Mesendoderm (in vitro differentiated cells): ENCODE results near the gene PDZRN3.

ENCODE experiments used
- DNase-seq: peaks from one replicate; pipeline ENCODE4 v3.0.0; 2013
- H2AK5ac ChIP-seq: 2 replicates; pipeline ENCODE4 v1.6.1; 2013; ENCODE audit warnings: low read length, inconsistent platforms
- H2BK120ac ChIP-seq: 2 replicates; pipeline ENCODE4 v1.6.1; 2013; ENCODE audit warnings: low read depth, mild to moderate bottlenecking, low read length, moderate library complexity, mixed read lengths
- H2BK15ac ChIP-seq: replicated peaks from 2 replicates; pipeline ENCODE4 v1.6.1; 2013; ENCODE audit warnings: low read depth, mild to moderate bottlenecking, moderate library complexity
- H2BK5ac ChIP-seq: 2 replicates; pipeline ENCODE4 v1.6.1; 2013; ENCODE audit warnings: low read length, inconsistent platforms
- H3K18ac ChIP-seq: 2 replicates; pipeline ENCODE4 v1.6.1; 2013; ENCODE audit warnings: mild to moderate bottlenecking, low read length, mixed read lengths
- H3K23ac ChIP-seq: one replicate; pipeline ENCODE4 v1.6.1; 2013; ENCODE audit warnings: low read length
- H3K27ac ChIP-seq: 2 replicates; pipeline ENCODE4 v1.5.1; 2013; ENCODE audit warnings: low read depth, mild to moderate bottlenecking, inconsistent platforms, low read length, moderate library complexity
- H3K27me3 ChIP-seq: 2 replicates; pipeline ENCODE4 v1.6.1; 2013; ENCODE audit warnings: low read length, control low read depth, mild to moderate bottlenecking, inconsistent platforms; ENCODE audit not compliant: insufficient read depth, poor library complexity
- H3K36me3 ChIP-seq: 2 replicates; pipeline ENCODE4 v1.6.1; 2013; ENCODE audit warnings: low read length, inconsistent platforms; ENCODE audit not compliant: control insufficient read depth, insufficient read depth
- H3K4ac ChIP-seq: one replicate; pipeline ENCODE4 v1.6.1; 2013; ENCODE audit warnings: low read depth, mild to moderate bottlenecking, low read length, moderate library complexity
- H3K4me1 ChIP-seq: 2 replicates; pipeline ENCODE4 v1.6.1; 2013; ENCODE audit warnings: low read depth, low read length, inconsistent platforms; ENCODE audit not compliant: control insufficient read depth
- H3K4me2 ChIP-seq: 2 replicates; pipeline ENCODE4 v1.6.1; 2013; ENCODE audit warnings: low read length
- H3K4me3 ChIP-seq: 2 replicates; pipeline ENCODE4 v1.5.1; 2013; ENCODE audit warnings: mild to moderate bottlenecking, low read length
- H3K56ac ChIP-seq: one replicate; pipeline ENCODE4 v1.6.1; 2013; ENCODE audit warnings: low read length
- H3K79me1 ChIP-seq: 2 replicates; pipeline ENCODE4 v1.6.1; 2013; ENCODE audit warnings: low read length, inconsistent platforms
- H3K79me2 ChIP-seq: 2 replicates; pipeline ENCODE4 v1.6.1; 2013; ENCODE audit warnings: mild to moderate bottlenecking, low read length; ENCODE audit not compliant: control insufficient read depth, insufficient read depth
- H3K9ac ChIP-seq: 2 replicates; pipeline ENCODE4 v1.6.1; 2013; ENCODE audit warnings: low read length, inconsistent platforms
- H4K5ac ChIP-seq: one replicate; pipeline ENCODE4 v1.6.1; 2013; ENCODE audit warnings: low read length
- H4K8ac ChIP-seq: one replicate; pipeline ENCODE4 v1.6.1; 2013; ENCODE audit warnings: low read depth, mild to moderate bottlenecking, control low read depth, low read length, moderate library complexity
- WGBS: extraction: QIAGEN DNeasy Blood & Tissue Kit; methylation state at CpG from one replicate; pipeline ENCODE4 v1.1.7; 2013; ENCODE audit warnings: low lambda C conversion rate, missing lambda C conversion rate; ENCODE audit not compliant: insufficient coverage; ENCODE audit errors: extremely low coverage; 5-methylcytosine and 5-hydroxymethylcytosine counted together

Gene PDZRN3

DNA sequence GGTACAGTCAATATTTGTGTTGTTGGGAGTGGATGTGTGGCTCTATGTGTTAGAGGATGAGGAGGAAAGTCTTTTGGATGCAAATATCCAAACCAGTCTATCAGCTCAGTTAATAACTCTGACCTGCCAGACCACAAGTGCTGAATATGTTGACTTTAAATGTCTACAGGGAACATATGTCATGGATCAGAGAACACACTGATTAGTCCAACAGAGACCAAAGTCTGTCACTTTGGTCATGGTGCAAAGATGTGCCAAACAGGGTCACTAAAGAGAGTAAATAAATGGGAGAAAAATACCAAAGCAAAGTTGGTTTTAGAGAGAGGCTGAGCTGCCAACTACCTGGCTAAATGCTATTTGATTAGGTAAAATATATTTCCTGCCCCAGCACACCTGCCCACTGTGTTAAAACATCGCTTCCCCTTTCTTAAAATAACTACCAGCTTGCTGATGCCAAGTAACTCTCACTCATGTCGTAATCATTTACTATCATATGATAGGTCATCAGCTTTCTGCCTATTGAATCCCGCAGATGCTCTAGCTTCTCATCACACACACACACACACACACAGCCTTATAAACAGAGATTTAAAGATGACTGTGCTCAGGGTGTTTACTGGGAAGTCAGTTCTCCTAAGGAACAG is 173.3 kb downstream of the PDZRN3 start:
- Histone ChIP-seq H3K4me3 (no peak overlapping the region), H4K8ac (no peak overlapping the region), H3K18ac (peak overlapping the region; percentile 24), H2BK120ac (no peak overlapping the region), H3K4ac (no peak overlapping the region), H2BK5ac (no peak overlapping the region), H3K36me3 (no peaks in the 10 kb centered on the region), H3K23ac (no peak overlapping the region), H3K27ac (no peak overlapping the region), H3K4me1 (peaks cover 3% of the 10 kb centered on the region), H3K56ac (no peak overlapping the region), H4K5ac (no peak overlapping the region), H3K4me2 (no peak overlapping the region), H3K79me1 (no peaks in the 10 kb centered on the region), H2AK5ac (no peak overlapping the region), H2BK15ac (no peak overlapping the region), H3K27me3 (no peaks in the 10 kb centered on the region), H3K79me2 (no peaks in the 10 kb centered on the region), H3K9ac (no peak overlapping the region)
- WGBS = no CpG with 5 or more reads among the region's 3 CpGs
- no peak for DNase-seq

DNA sequence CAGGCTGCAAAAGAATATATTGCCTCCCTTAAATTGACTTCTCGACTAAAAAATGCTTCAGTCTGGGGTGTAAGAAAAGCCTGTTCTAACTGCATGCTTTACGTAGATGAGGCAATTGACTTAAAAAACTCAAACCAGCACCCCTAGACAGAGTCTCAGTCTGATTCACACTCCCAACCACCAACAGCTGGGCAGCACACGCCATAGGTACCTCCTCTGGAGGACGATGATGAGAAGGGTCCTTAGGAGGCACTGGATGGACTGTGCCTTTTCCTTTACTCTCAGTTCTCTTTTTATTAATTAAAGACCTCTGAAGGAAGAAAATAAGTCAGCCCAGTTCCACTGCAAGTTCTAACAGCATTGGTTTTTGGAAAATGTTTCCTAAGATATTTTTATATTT is 175.0 kb downstream of the PDZRN3 start:
- Histone ChIP-seq H2BK5ac (no peak overlapping the region), H3K27me3 (no peaks in the 10 kb centered on the region), H3K79me1 (no peaks in the 10 kb centered on the region), H3K36me3 (no peaks in the 10 kb centered on the region), H3K23ac (no peak overlapping the region), H3K4ac (no peak overlapping the region), H3K4me2 (no peak overlapping the region), H4K5ac (no peak overlapping the region), H3K4me1 (peaks cover 3% of the 10 kb centered on the region), H4K8ac (no peak overlapping the region), H3K27ac (no peak overlapping the region), H3K9ac (no peak overlapping the region), H2BK120ac (no peak overlapping the region), H3K79me2 (no peaks in the 10 kb centered on the region), H2AK5ac (no peak overlapping the region), H2BK15ac (no peak overlapping the region), H3K18ac (no peak overlapping the region), H3K56ac (no peak overlapping the region), H3K4me3 (no peak overlapping the region)
- DNase-seq = no peak
- WGBS = no CpG with 5 or more reads among the region's 4 CpGs

DNA sequence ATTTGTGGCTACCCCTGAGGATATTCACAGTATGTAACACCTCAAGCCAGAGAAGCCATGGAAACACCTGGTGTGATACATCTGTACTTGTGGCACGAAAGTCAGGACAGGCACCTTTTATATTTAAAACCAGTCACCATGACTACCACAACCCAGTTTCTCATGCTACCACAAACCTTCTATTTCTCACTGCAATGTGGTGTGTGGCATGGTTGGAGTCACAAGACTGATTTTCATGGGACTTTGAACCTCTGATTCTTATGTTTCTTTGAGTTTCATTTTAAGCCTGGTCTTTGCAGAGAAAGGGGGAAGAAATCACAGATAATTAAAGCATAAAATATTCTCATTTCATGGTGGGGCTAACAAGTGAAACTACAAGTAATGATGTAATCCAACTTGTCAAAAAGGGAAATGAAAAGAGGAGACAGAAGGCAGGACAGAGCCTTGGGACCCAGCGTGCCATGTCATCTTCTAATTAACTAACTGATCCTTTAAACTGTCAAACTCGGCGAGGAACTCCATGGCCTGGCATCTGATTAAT is 175.9 kb downstream of the PDZRN3 start:
- no peak overlapping the region for H2BK5ac ChIP-seq
- H3K79me2 ChIP-seq = no peaks in the 10 kb centered on the region
- H4K5ac ChIP-seq = no peak overlapping the region
- H3K4me1 ChIP-seq = peaks cover 3% of the 10 kb centered on the region
- H3K4me3 ChIP-seq = no peak overlapping the region
- DNase-seq = no peak
- no peaks in the 10 kb centered on the region for H3K36me3 ChIP-seq
- H2AK5ac ChIP-seq = no peak overlapping the region
- H3K18ac ChIP-seq = no peak overlapping the region
- no peak overlapping the region for H4K8ac ChIP-seq
- no peak overlapping the region for H3K9ac ChIP-seq
- H3K79me1 ChIP-seq = no peaks in the 10 kb centered on the region
- no peak overlapping the region for H3K4me2 ChIP-seq
- no peak overlapping the region for H3K27ac ChIP-seq
- no peak overlapping the region for H3K56ac ChIP-seq
- no CpG with 5 or more reads among the region's 4 CpGs for WGBS
- no peaks in the 10 kb centered on the region for H3K27me3 ChIP-seq
- H3K23ac ChIP-seq = no peak overlapping the region
- H2BK120ac ChIP-seq = no peak overlapping the region
- no peak overlapping the region for H2BK15ac ChIP-seq
- no peak overlapping the region for H3K4ac ChIP-seq

DNA sequence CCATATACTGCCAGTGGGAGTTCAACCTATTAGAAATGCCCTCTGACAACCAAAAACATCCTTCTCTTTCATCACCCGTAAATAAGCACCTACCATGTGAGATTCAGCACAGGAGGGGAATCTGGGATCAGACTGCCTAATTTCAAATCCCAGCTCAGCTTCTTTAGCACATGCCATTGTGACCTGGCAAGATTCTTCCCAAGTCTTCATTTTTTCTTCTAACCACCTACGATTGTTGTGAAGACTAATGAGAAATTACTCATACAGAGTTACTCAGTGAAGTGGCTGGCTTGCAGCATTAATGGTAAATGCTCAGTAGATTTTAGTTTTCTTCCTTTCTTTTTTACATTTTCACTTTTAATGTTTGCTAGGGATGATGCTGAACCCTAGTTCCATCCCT is 176.7 kb downstream of the PDZRN3 start:
- Histone ChIP-seq H3K4ac (no peak overlapping the region), H3K56ac (no peak overlapping the region), H4K8ac (no peak overlapping the region), H3K4me3 (no peak overlapping the region), H4K5ac (no peak overlapping the region), H2BK15ac (no peak overlapping the region), H3K18ac (no peak overlapping the region), H3K4me2 (no peak overlapping the region), H3K23ac (no peak overlapping the region), H3K27me3 (no peaks in the 10 kb centered on the region), H3K36me3 (no peaks in the 10 kb centered on the region), H3K79me2 (no peaks in the 10 kb centered on the region), H3K27ac (no peak overlapping the region), H2BK120ac (no peak overlapping the region), H3K79me1 (no peaks in the 10 kb centered on the region), H2BK5ac (no peak overlapping the region), H3K4me1 (peaks cover 3% of the 10 kb centered on the region), H2AK5ac (no peak overlapping the region), H3K9ac (no peak overlapping the region)
- WGBS = no CpG with 5 or more reads among the region's 2 CpGs
- no peak for DNase-seq

DNA sequence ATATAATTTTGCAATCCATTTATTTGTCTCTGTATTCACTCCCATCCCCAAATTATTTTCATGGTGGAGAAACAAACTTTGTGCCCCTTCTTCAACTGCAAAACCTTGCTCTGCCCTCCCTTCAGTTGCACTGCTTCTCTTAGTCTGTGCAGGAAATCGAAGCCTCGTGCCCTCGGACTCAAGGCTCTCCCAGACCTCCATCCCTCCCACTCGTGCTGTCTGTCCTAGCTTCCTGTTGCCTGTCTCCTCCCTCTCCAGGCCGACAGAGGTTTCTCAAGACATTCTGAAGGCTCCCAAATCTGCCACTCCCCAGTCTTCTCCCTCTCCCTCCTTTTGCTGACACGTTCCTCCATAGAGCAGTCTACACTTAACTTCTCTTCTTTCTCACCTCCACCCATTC is 177.6 kb downstream of the PDZRN3 start:
- no peak overlapping the region for H3K4ac ChIP-seq
- H3K56ac ChIP-seq = no peak overlapping the region
- no peaks in the 10 kb centered on the region for H3K36me3 ChIP-seq
- H2BK15ac ChIP-seq = no peak overlapping the region
- no peak overlapping the region for H4K8ac ChIP-seq
- H3K4me1 ChIP-seq = peaks cover 3% of the 10 kb centered on the region
- H3K18ac ChIP-seq = no peak overlapping the region
- no peak overlapping the region for H2AK5ac ChIP-seq
- no peak overlapping the region for H4K5ac ChIP-seq
- H3K23ac ChIP-seq = peak overlapping the region; percentile 67
- H2BK5ac ChIP-seq = no peak overlapping the region
- no peak overlapping the region for H2BK120ac ChIP-seq
- no CpG with 5 or more reads among the region's 6 CpGs for WGBS
- no peak overlapping the region for H3K4me2 ChIP-seq
- no peaks in the 10 kb centered on the region for H3K79me1 ChIP-seq
- H3K27ac ChIP-seq = no peak overlapping the region
- no peaks in the 10 kb centered on the region for H3K27me3 ChIP-seq
- H3K4me3 ChIP-seq = no peak overlapping the region
- no peaks in the 10 kb centered on the region for H3K79me2 ChIP-seq
- peak; percentile 27 for DNase-seq
- H3K9ac ChIP-seq = no peak overlapping the region
